T-helper 17 cell (primary cell): Measurements from ENCODE around the gene REELD1. TPM values are rescaled to one million over a fixed set of nuclear protein-coding genes. Genes with fewer than 3 reads are reported as not detected.

Source experiments
- total RNA-seq, 4 donors: library from RNA in 2 of 4; stranded (reverse) in 2 of 4; gene quantifications; one replicate each; pipeline ENCODE4 v1.2.3 and lab custom pipeline; 2022 to 2026

The REELD1 gene
- total RNA-seq, 2 donors from 2014 or later = 0.32 to 1.4 TPM

Other genes starting within 250 kb of the REELD1 start
- 10 to 100 TPM; 20.2 to 21.3 TPM for gene LSM6, start 38.8 kb upstream of the REELD1 start, total RNA-seq